ENCODE data around the gene LY86.
A peak's percentile ranks its signal among the peaks of the same experiment; 100 is the strongest.
"Not testable (repeated sequence)": the region's sequence is repeated elsewhere in the genome, so short reads cannot be mapped to it uniquely, and the experiment has no call there.

Gene LY86

GRCh38 chr6:6661191-6661590 is 72.7 kb downstream of the LY86 start:
- peak overlapping the region; percentile 37; the same call in 1 of the 2 replicates for H3K27ac ChIP-seq
- no peak for TF ChIP-seq CTCF (conservative IDR thresholded peaks at IDR 0.05; ENCODE audit: low read depth)
- ChIA-PET POLR2A (ENCODE audit: low non-redundant PET) (no interaction called here), CTCF (interaction anchor here (0.6 kb wide), 1 partner anchor 1170 kb away, joined by 3 read pairs; no protein-coding TSS in a partner anchor)
- no peak for DNase-seq (ENCODE audit: low spot score)

- peak; percentile 26 for DNase-seq (ENCODE audit: low spot score)
- H3K27ac ChIP-seq, result no peak overlapping the region
- no peak for TF ChIP-seq CTCF (conservative IDR thresholded peaks at IDR 0.05; ENCODE audit: low read depth)
- CTCF ChIA-PET, result no interaction called here
- POLR2A ChIA-PET (ENCODE audit: low non-redundant PET), result no interaction called here
Measured at GRCh38 chr6:6661684-6662083, 73.2 kb downstream of the LY86 start.

- no peak for TF ChIP-seq CTCF (conservative IDR thresholded peaks at IDR 0.05; ENCODE audit: low read depth)
- DNase-seq (ENCODE audit: low spot score), result no peak
- CTCF ChIA-PET, result interaction anchor here (0.6 to 0.7 kb wide), 2 partner anchors 17 to 116 kb away, joined by 3 read pairs; no protein-coding TSS in a partner anchor
- no peak overlapping the region for H3K27ac ChIP-seq
- POLR2A ChIA-PET (ENCODE audit: low non-redundant PET), result no interaction called here
Measured at GRCh38 chr6:6663421-6664135, 75.1 kb downstream of the LY86 start.

- CTCF ChIA-PET, result interaction anchor here (0.6 to 1.6 kb wide), 2 partner anchors 11 to 98 kb away, joined by 6 to 7 read pairs; no protein-coding TSS in a partner anchor
- TF ChIP-seq CTCF (conservative IDR thresholded peaks at IDR 0.05; ENCODE audit: low read depth), result no peak
Measured at GRCh38 chr6:6665555-6666243, 77.2 kb downstream of the LY86 start.

GRCh38 chr6:6670150-6670549 is 81.6 kb downstream of the LY86 start:
- CTCF ChIA-PET; DNase-seq (ENCODE audit: low spot score); H3K27ac ChIP-seq; POLR2A ChIA-PET (ENCODE audit: low non-redundant PET): not testable (repeated sequence)

More at GRCh38 chr6:6665555-6666243, 77.2 kb downstream of the LY86 start:
- no peak for DNase-seq (ENCODE audit: low spot score)
- no peak overlapping the region for H3K27ac ChIP-seq
- POLR2A ChIA-PET (ENCODE audit: low non-redundant PET), result no interaction called here

- DNase-seq (ENCODE audit: low spot score), result no peak
- TF ChIP-seq CTCF (conservative IDR thresholded peaks at IDR 0.05; ENCODE audit: low read depth), result no peak; the same call in 1 of the 2 replicates
- POLR2A ChIA-PET (ENCODE audit: low non-redundant PET), result no interaction called here
- CTCF ChIA-PET, result interaction anchor here (0.6 to 1.0 kb wide), 5 partner anchors 12 to 575 kb away, joined by 3 to 6 read pairs (median 3); no protein-coding TSS in a partner anchor
- no peak overlapping the region for H3K27ac ChIP-seq
Measured at GRCh38 chr6:6674872-6675271, 86.4 kb downstream of the LY86 start.

All from RWPE1 (cell line).